DOHH2 (cell line): ENCODE results near the gene CACNA2D2.

Experiments
- H3F3A ChIP-seq: fragments of 200-600 bp; sonication (generic), shearing (Covaris generic); 2 replicates; pipeline ENCODE4 v1.6.0; 2016; ENCODE audit warnings: antibody characterized with exemption, mild to moderate bottlenecking; ENCODE audit not compliant: control insufficient read depth, insufficient read depth
- H3K27ac ChIP-seq: fragments of 200-600 bp; sonication (generic); 2 replicates; pipeline ENCODE4 v1.5.1; 2014; ENCODE audit warnings: low read depth, mild to moderate bottlenecking, low read length, moderate library complexity
- H3K27me3 ChIP-seq: fragments of 200-600 bp; sonication (generic); 2 replicates; pipeline ENCODE4 v1.6.1; 2014; ENCODE audit warnings: mild to moderate bottlenecking, low read length, mixed read lengths; ENCODE audit not compliant: control insufficient read depth
- H3K36me3 ChIP-seq: fragments of 200-600 bp; sonication (generic); 2 replicates; pipeline ENCODE4 v1.6.1; 2014; ENCODE audit warnings: mild to moderate bottlenecking, low read length, moderate library complexity, mixed read lengths; ENCODE audit not compliant: control insufficient read depth
- H3K4me1 ChIP-seq: fragments of 200-600 bp; sonication (generic); 2 replicates; pipeline ENCODE4 v1.6.1; 2014; ENCODE audit warnings: mild to moderate bottlenecking, low read length, mixed read lengths; ENCODE audit not compliant: control insufficient read depth
- H3K4me2 ChIP-seq: fragments of 200-600 bp; sonication (generic); 2 replicates; pipeline ENCODE4 v1.6.0; 2014; ENCODE audit warnings: mild to moderate bottlenecking, low read length, moderate library complexity
- H3K4me3 ChIP-seq: fragments of 200-600 bp; sonication (generic); 2 replicates; pipeline ENCODE4 v1.5.1; 2014; ENCODE audit warnings: mild to moderate bottlenecking, low read length, mixed read lengths
- H3K79me2 ChIP-seq: fragments of 200-600 bp; sonication (generic); 2 replicates; pipeline ENCODE4 v1.6.1; 2014; ENCODE audit warnings: mild to moderate bottlenecking, low read length, mixed read lengths; ENCODE audit not compliant: control insufficient read depth
- H3K9me2 ChIP-seq: fragments of 200-600 bp; sonication (generic); replicated peaks from 2 replicates; pipeline ENCODE4 v1.6.1; 2014; ENCODE audit warnings: mild to moderate bottlenecking, low read length, mixed read lengths; ENCODE audit not compliant: control insufficient read depth
- H3K9me3 ChIP-seq: fragments of 200-600 bp; sonication (generic); 2 replicates; pipeline ENCODE4 v1.6.1; 2014; ENCODE audit warnings: antibody characterized with exemption, low read length, mixed read lengths; ENCODE audit not compliant: control insufficient read depth, insufficient read depth
- H4K20me1 ChIP-seq: fragments of 200-600 bp; sonication (generic); 2 replicates; pipeline ENCODE4 v1.6.0; 2014; ENCODE audit warnings: low read depth, mild to moderate bottlenecking, antibody characterized with exemption, low read length, moderate library complexity; ENCODE audit not compliant: control insufficient read depth, insufficient read depth
- CTCF ChIP-seq: fragments of 200-600 bp; sonication (generic); IDR thresholded peaks from one replicate; pipeline ENCODE4 v1.5.1; 2014; ENCODE audit warnings: antibody characterized with exemption, mild to moderate bottlenecking, low read depth, low read length; ENCODE audit not compliant: poor library complexity, severe bottlenecking
- EZH2phosphoT487 ChIP-seq: fragments of 200-600 bp; sonication (generic); IDR thresholded peaks from 2 replicates; pipeline ENCODE4 v1.6.1; 2017; ENCODE audit warnings: borderline replicate concordance, mild to moderate bottlenecking, antibody characterized with exemption, low read length, moderate library complexity, mixed read lengths

CACNA2D2 gene

GRCh38 chr3:50425911-50426310, 77.5 kb downstream of the CACNA2D2 start:
- H3K4me3 ChIP-seq, result no peak overlapping the region
- no peaks in the 10 kb centered on the region for H3K4me1 ChIP-seq
- no peaks in the 10 kb centered on the region for H3K9me2 ChIP-seq
- no peaks in the 10 kb centered on the region for H3K9me3 ChIP-seq
- no peaks in the 10 kb centered on the region for H3K36me3 ChIP-seq
- H3K4me2 ChIP-seq, result no peak overlapping the region
- no peaks in the 10 kb centered on the region for H3F3A ChIP-seq
- no peak overlapping the region for H3K27ac ChIP-seq
- TF ChIP-seq EZH2phosphoT487, result no peak
- no peak for TF ChIP-seq CTCF
- H3K27me3 ChIP-seq, result no peaks in the 10 kb centered on the region
- no peaks in the 10 kb centered on the region for H3K79me2 ChIP-seq
- no peaks in the 10 kb centered on the region for H4K20me1 ChIP-seq

GRCh38 chr3:50423543-50423942, 79.9 kb downstream of the CACNA2D2 start:
- Histone ChIP-seq H3K27me3 (0 out of 2 replicates have a peak, but pooled peaks cover 3% of the 10 kb centered on the region), H3K4me1 (no peaks in the 10 kb centered on the region), H3K27ac (no peak overlapping the region), H3K36me3 (no peaks in the 10 kb centered on the region), H3K9me2 (no peaks in the 10 kb centered on the region), H3K79me2 (no peaks in the 10 kb centered on the region), H3K4me3 (no peak overlapping the region), H3K4me2 (no peak overlapping the region), H3K9me3 (no peaks in the 10 kb centered on the region), H4K20me1 (no peaks in the 10 kb centered on the region), H3F3A (no peaks in the 10 kb centered on the region)
- TF ChIP-seq CTCF (no peak), EZH2phosphoT487 (no peak)

GRCh38 chr3:50422153-50422552, 81.3 kb downstream of the CACNA2D2 start:
- H3K27ac ChIP-seq, result no peak overlapping the region
- H3F3A ChIP-seq, result no peaks in the 10 kb centered on the region

More at GRCh38 chr3:50422153-50422552, 81.3 kb downstream of the CACNA2D2 start:
- Histone ChIP-seq H3K79me2 (no peaks in the 10 kb centered on the region), H3K4me1 (no peaks in the 10 kb centered on the region), H3K36me3 (no peaks in the 10 kb centered on the region), H4K20me1 (no peaks in the 10 kb centered on the region), H3K9me2 (no peaks in the 10 kb centered on the region), H3K4me2 (no peak overlapping the region), H3K9me3 (no peaks in the 10 kb centered on the region), H3K27me3 (0 out of 2 replicates have a peak, but pooled peaks cover 3% of the 10 kb centered on the region), H3K4me3 (no peak overlapping the region)
- no peak for TF ChIP-seq EZH2phosphoT487
- no peak for TF ChIP-seq CTCF
